Measurements from ENCODE around the gene S100A11. TPM values are rescaled to one million over a fixed set of nuclear protein-coding genes. Genes with fewer than 3 reads are reported as not detected.
A peak's percentile ranks its signal among the peaks of the same experiment; 100 is the strongest.

Gene S100A11
- total RNA-seq, 1 donor from 2014 or later = 947 TPM

- DNase-seq (ENCODE audit: low read depth) = no peak
- no peak overlapping the region for H3K4me3 ChIP-seq (ENCODE audit: low read depth, low read length)
- peak; percentile 39 for TF ChIP-seq CTCF (conservative IDR thresholded peaks at IDR 0.05; ENCODE audit: low read depth, low read length)
Measured at GRCh38 chr1:152003846-152004442, 32.9 kb downstream of the S100A11 start.

GRCh38 chr1:152002960-152003359 is 33.8 kb downstream of the S100A11 start:
- DNase-seq (ENCODE audit: low read depth) = no peak
- TF ChIP-seq CTCF (conservative IDR thresholded peaks at IDR 0.05; ENCODE audit: low read depth, low read length) = no peak
- no peak overlapping the region for H3K4me3 ChIP-seq (ENCODE audit: low read depth, low read length)

GRCh38 chr1:152001631-152002584 is 34.9 kb downstream of the S100A11 start:
- peak; percentile 79 for DNase-seq (ENCODE audit: low read depth)
- peak; percentile 95 for TF ChIP-seq CTCF (conservative IDR thresholded peaks at IDR 0.05; ENCODE audit: low read depth, low read length)

GRCh38 chr1:152000964-152001630 is 35.7 kb downstream of the S100A11 start:
- no peak for DNase-seq (ENCODE audit: low read depth)
- H3K4me3 ChIP-seq (ENCODE audit: low read depth, low read length) = no peak overlapping the region
- no peak for TF ChIP-seq CTCF (conservative IDR thresholded peaks at IDR 0.05; ENCODE audit: low read depth, low read length)

More at GRCh38 chr1:152001631-152002584, 34.9 kb downstream of the S100A11 start:
- H3K4me3 ChIP-seq (ENCODE audit: low read depth, low read length) = no peak overlapping the region

GRCh38 chr1:151998611-151999362 is 38.0 kb downstream of the S100A11 start:
- no peak overlapping the region for H3K4me3 ChIP-seq (ENCODE audit: low read depth, low read length)
- peak; percentile 98 for DNase-seq (ENCODE audit: low read depth)
- no peak for TF ChIP-seq CTCF (conservative IDR thresholded peaks at IDR 0.05; ENCODE audit: low read depth, low read length)

GRCh38 chr1:151997284-151997570 is 39.6 kb downstream of the S100A11 start:
- DNase-seq (ENCODE audit: low read depth) = no peak
- no peak overlapping the region for H3K4me3 ChIP-seq (ENCODE audit: low read depth, low read length)
- no peak for TF ChIP-seq CTCF (conservative IDR thresholded peaks at IDR 0.05; ENCODE audit: low read depth, low read length)
